ENCODE data around the gene LMAN1L.

Gene LMAN1L

GRCh38 chr15:74826364-74826819 lies 13.8 kb downstream of the LMAN1L start, which contains the start of gene CPLX3:
CPLX3 (plus strand) TSS chr15:74826627; CDS start chr15:74826704, 77 bp downstream.
- no peaks in the 10 kb centered on the region for H4K20me1 ChIP-seq (ENCODE audit: low read depth, low read length)
- no peak within 1 kb of the TSS for H3K4me3 ChIP-seq (ENCODE audit: insufficient read depth, low read length, poor library complexity, severe bottlenecking)
- no peaks in the 10 kb centered on the region for H3K27me3 ChIP-seq (ENCODE audit: low read length)
- no peaks in the 10 kb centered on the region for H3F3A ChIP-seq (ENCODE audit: insufficient read depth)
- H2AFZ ChIP-seq (ENCODE audit: low read depth, low read length, severe bottlenecking): no peak within 1 kb of the TSS
- no peak within 1 kb of the TSS for H3K4me2 ChIP-seq (ENCODE audit: low read depth, low read length, poor library complexity, severe bottlenecking)
- H3K9me3 ChIP-seq (ENCODE audit: insufficient read depth, low read length): no peaks in the 10 kb centered on the region
- H3K9me2 ChIP-seq (replicated peaks; ENCODE audit: insufficient read depth, low read length): no peaks in the 10 kb centered on the region
- no peaks in the 10 kb centered on the region for H3K36me3 ChIP-seq (ENCODE audit: low read length)
- H3K9ac ChIP-seq (ENCODE audit: low read length): no peak within 1 kb of the TSS
- no peak for TF ChIP-seq EZH2phosphoT487 (conservative IDR thresholded peaks at IDR 0.05; ENCODE audit: low read length)
- TF ChIP-seq, protein P1, sequence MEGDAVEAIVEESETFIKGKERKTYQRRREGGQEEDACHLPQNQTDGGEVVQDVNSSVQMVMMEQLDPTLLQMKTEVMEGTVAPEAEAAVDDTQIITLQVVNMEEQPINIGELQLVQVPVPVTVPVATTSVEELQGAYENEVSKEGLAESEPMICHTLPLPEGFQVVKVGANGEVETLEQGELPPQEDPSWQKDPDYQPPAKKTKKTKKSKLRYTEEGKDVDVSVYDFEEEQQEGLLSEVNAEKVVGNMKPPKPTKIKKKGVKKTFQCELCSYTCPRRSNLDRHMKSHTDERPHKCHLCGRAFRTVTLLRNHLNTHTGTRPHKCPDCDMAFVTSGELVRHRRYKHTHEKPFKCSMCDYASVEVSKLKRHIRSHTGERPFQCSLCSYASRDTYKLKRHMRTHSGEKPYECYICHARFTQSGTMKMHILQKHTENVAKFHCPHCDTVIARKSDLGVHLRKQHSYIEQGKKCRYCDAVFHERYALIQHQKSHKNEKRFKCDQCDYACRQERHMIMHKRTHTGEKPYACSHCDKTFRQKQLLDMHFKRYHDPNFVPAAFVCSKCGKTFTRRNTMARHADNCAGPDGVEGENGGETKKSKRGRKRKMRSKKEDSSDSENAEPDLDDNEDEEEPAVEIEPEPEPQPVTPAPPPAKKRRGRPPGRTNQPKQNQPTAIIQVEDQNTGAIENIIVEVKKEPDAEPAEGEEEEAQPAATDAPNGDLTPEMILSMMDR (IDR thresholded peaks at IDR 0.05; ENCODE audit: insufficient read depth, low read length, poor library complexity, severe bottlenecking): no peak
- no peak within 1 kb of the TSS for H3K27ac ChIP-seq (ENCODE audit: low read depth, low read length)
- no peaks in the 10 kb centered on the region for H3K79me2 ChIP-seq (ENCODE audit: insufficient read depth, low read length)

DNA sequence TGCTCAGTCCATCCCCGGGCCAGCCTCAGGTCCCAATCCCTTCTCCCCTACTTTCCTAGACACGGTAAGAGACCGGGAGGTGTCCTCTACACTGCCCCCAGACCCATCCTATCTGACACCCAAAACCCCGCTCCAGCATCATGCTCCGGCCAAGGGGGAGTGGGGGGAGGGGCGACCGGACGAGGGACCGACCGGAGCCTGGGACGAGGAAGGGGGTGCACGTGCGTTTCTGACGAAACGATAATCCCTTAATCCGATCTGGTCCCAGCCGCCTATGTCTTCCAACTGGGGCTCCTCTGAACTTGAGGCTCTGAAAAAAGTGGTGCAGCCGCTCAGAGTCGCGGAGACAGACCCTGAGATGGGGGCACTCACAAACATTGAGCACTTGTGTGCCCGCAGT lies 14.3 kb downstream of the LMAN1L start:
- Histone ChIP-seq H3K36me3 (ENCODE audit: low read length) (no peaks in the 10 kb centered on the region), H3K27me3 (ENCODE audit: low read length) (no peaks in the 10 kb centered on the region), H3K4me2 (ENCODE audit: low read depth, low read length, poor library complexity, severe bottlenecking) (no peak overlapping the region), H3K9ac (ENCODE audit: low read length) (no peak overlapping the region), H3K4me3 (ENCODE audit: insufficient read depth, low read length, poor library complexity, severe bottlenecking) (no peak overlapping the region), H3F3A (ENCODE audit: insufficient read depth) (no peaks in the 10 kb centered on the region), H3K27ac (ENCODE audit: low read depth, low read length) (no peak overlapping the region), H3K9me2 (replicated peaks; ENCODE audit: insufficient read depth, low read length) (no peaks in the 10 kb centered on the region), H3K9me3 (ENCODE audit: insufficient read depth, low read length) (no peaks in the 10 kb centered on the region), H4K20me1 (ENCODE audit: low read depth, low read length) (no peaks in the 10 kb centered on the region), H3K79me2 (ENCODE audit: insufficient read depth, low read length) (no peaks in the 10 kb centered on the region), H2AFZ (ENCODE audit: low read depth, low read length, severe bottlenecking) (no peak overlapping the region)
- TF ChIP-seq, protein P1 (IDR thresholded peaks at IDR 0.05; ENCODE audit: insufficient read depth, low read length, poor library complexity, severe bottlenecking): no peak
- no peak for TF ChIP-seq EZH2phosphoT487 (conservative IDR thresholded peaks at IDR 0.05; ENCODE audit: low read length)

GRCh38 chr15:74827614-74828013 lies 15.0 kb downstream of the LMAN1L start:
- Histone ChIP-seq H3K27ac (ENCODE audit: low read depth, low read length) (no peak overlapping the region), H3K4me2 (ENCODE audit: low read depth, low read length, poor library complexity, severe bottlenecking) (no peak overlapping the region), H3K9me2 (replicated peaks; ENCODE audit: insufficient read depth, low read length) (no peaks in the 10 kb centered on the region), H3K79me2 (ENCODE audit: insufficient read depth, low read length) (no peaks in the 10 kb centered on the region), H3K9ac (ENCODE audit: low read length) (no peak overlapping the region), H2AFZ (ENCODE audit: low read depth, low read length, severe bottlenecking) (no peak overlapping the region), H3F3A (ENCODE audit: insufficient read depth) (no peaks in the 10 kb centered on the region), H3K4me3 (ENCODE audit: insufficient read depth, low read length, poor library complexity, severe bottlenecking) (no peak overlapping the region), H3K36me3 (ENCODE audit: low read length) (no peaks in the 10 kb centered on the region), H3K27me3 (ENCODE audit: low read length) (no peaks in the 10 kb centered on the region), H3K9me3 (ENCODE audit: insufficient read depth, low read length) (no peaks in the 10 kb centered on the region), H4K20me1 (ENCODE audit: low read depth, low read length) (no peaks in the 10 kb centered on the region)
- TF ChIP-seq, protein P1 (IDR thresholded peaks at IDR 0.05; ENCODE audit: insufficient read depth, low read length, poor library complexity, severe bottlenecking): no peak
- no peak for TF ChIP-seq EZH2phosphoT487 (conservative IDR thresholded peaks at IDR 0.05; ENCODE audit: low read length)

Measured in SU-DHL-6 (cell line).